GM13977 (cell line): ENCODE results near the gene SH3PXD2A.

Source experiments
- DNase-seq: peaks from one replicate; pipeline ENCODE4 v3.0.0; 2012; ENCODE audit warnings: low spot score
- CTCF ChIP-seq: IDR thresholded peaks from 2 replicates; pipeline ENCODE4 v1.5.1; 2012; ENCODE audit warnings: mild to moderate bottlenecking, control low read depth; ENCODE audit not compliant: insufficient read depth; ENCODE audit errors: extremely low read depth, missing control alignments
- in situ Hi-C: fragments of 300-500 bp; cut with MboI; formaldehyde crosslinking; loops from one replicate; pipeline ENCODE4 v1.12.0; 2022; ENCODE audit warnings: low sequenced_read_pairs, low pct_unique_long_range_greater_than_20kb, mixed read lengths, inconsistent platforms; ENCODE audit not compliant: unreplicated experiment

The SH3PXD2A gene

DNA sequence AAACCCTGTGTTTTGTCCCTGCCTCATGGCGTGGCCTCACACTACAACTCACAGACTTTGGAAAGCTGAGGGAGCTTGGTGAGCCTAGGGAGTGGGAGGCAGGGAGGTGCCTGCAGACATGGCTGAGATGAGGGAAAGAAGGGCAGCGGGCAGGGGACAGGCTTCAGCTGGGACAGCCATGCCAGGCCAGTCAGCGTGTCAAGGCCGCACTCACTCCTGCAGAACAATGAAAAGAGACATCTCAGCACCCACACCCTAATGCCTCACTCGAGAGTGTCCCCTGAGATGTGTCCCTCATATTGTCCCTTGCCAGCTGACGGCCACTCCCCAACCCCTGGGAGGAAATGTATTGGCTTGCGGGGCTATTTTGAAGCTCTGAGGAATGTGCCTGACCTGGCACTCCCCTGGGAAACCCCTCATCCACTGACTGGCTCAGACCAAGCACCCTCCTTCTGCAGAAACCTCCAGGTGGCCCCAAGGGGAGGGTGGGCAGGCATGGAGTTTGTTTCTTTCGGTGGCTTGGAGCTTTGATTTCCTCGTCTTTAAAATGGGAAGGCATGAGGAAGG is 31.6 kb downstream of the SH3PXD2A start:
- in situ Hi-C loops = no loop called here
- DNase-seq = no peak
- TF ChIP-seq CTCF = no peak

- in situ Hi-C loops = no loop called here
- no peak for TF ChIP-seq CTCF
- no peak for DNase-seq
Measured at GRCh38 chr10:103822800-103823199, 32.6 kb downstream of the SH3PXD2A start.

DNA sequence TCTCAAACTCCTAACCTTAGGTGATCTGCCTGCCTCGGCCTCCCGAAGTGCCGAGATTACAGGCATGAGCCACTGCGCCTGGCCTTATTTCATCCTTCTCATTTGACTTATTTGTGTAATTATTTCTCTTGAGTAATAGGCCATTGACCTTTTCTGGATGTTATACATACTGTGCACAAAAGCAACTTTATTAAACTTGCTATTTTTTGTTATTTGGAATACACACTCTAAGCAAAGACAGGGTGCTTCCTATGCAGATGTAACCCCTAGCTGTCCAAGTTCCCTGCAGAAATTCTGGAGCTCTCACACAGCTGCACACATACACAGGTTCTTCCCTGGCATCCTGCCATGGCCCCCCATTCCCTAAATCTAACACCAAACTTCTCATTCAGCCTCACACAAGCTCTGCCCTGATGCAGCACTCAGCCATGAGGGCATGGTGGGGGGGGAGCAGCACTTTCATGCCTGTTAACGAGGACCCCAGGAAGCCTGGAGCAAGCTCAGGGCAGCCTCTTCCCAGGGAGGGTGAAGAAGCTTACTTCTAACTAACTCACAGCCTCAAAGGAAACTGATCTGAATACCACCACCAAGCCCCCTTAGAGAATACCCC is 33.2 kb downstream of the SH3PXD2A start:
- in situ Hi-C loops = no loop called here
- no peak for DNase-seq
- no peak for TF ChIP-seq CTCF

DNA sequence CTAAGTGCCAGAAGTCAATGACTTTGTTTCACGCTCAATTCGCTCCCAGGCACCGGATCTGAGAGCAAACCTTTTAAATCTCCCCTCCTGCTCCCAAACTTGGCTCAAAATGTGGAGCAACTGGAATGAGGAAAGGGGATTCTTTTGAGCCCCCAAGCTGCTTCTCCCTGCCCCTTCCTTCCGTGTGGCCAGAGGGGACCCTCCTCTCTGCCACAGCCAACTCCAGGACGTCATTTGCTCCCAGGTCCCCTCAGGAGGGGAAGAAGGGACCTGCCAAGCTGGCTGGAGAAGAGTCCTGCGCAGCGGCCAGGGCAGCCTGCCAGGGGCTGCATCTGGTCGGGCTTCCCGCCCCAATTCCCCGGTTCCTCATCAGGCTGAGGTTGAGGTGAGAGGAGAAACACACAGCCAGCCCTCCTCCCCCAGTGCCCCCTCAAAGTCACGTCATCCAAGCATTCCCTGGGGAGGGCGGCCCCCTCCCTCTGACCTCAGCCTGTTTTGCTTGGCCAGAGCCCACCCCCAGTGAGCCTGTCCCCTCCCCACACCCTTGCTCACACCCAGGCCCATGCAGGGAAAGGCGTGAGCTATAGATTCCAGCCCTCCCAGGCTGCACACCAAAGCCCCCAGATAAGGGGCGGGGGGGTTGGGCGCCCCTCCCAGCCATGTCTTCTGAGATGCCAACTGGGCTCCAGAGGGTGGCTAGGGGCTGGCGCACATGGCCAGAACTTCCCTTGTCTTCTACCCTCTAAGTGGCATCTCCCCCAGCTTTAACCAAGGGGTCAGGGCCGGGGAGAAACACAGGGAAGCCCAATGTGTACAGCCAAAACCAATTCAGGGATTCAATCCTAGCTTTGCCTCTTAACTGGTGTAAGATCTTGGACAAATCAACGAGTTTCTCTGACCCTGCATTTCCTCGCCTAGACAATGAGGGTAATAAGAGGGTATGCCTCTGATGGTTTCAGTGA is 35.0 kb downstream of the SH3PXD2A start:
- no peak for DNase-seq
- in situ Hi-C loops = no loop called here
- TF ChIP-seq CTCF = no peak

- in situ Hi-C loops = no loop called here
Measured at GRCh38 chr10:103819493-103819892, 35.9 kb downstream of the SH3PXD2A start.

More at GRCh38 chr10:103819493-103819892, 35.9 kb downstream of the SH3PXD2A start:
- DNase-seq = no peak
- no peak for TF ChIP-seq CTCF
